BLaER1 treated with 17β-estradiol and CSF1 and Interleukin-3, amounts not matched to agents 10 nM and 100 nM (cell line): ENCODE measurements around the gene PAPLN.

Experiments
- H3K27ac ChIP-seq, 11 experiments: shearing (Covaris generic); formaldehyde crosslinking; 2 replicates each; pipeline ENCODE4 v1.8.1; 2022
- H3K27me3 ChIP-seq, 11 experiments: shearing (Covaris generic); formaldehyde crosslinking; 2 replicates each; pipeline ENCODE4 v1.8.1; 2022
- H3K36me3 ChIP-seq, 11 experiments: shearing (Covaris generic); formaldehyde crosslinking; 2 replicates each; pipeline ENCODE4 v1.8.1; 2022
- H3K4me1 ChIP-seq, 10 experiments: shearing (Covaris generic); formaldehyde crosslinking; 2 replicates each; pipeline ENCODE4 v1.8.1; 2022
- H3K4me2 ChIP-seq, 11 experiments: shearing (Covaris generic); formaldehyde crosslinking; 2 replicates each; pipeline ENCODE4 v1.8.1; 2022
- H3K4me3 ChIP-seq, 10 experiments: shearing (Covaris generic); formaldehyde crosslinking; 2 replicates each; pipeline ENCODE4 v1.8.1; 2022
- H3K9ac ChIP-seq, 11 experiments: shearing (Covaris generic); formaldehyde crosslinking; 2 replicates each; pipeline ENCODE4 v1.8.1; 2022
- H3K9me3 ChIP-seq, 11 experiments: shearing (Covaris generic); formaldehyde crosslinking; replicated peaks in 1 of 11; 2 replicates each; pipeline ENCODE4 v1.8.1; 2022
- H4K20me1 ChIP-seq, 11 experiments: shearing (Covaris generic); formaldehyde crosslinking; 2 replicates each; pipeline ENCODE4 v1.8.1; 2022
- Cebpa-rat ChIP-seq, 11 experiments: shearing (Covaris generic); IDR thresholded peaks; 2 replicates each; pipeline ENCODE4 v1.8.1; 2022

Gene PAPLN

GRCh38 chr14:73264080-73264884 lies 27.0 kb downstream of the PAPLN start:
- Histone ChIP-seq H3K4me2 (no peak overlapping the region), H3K4me1 (peaks cover 0 to under 1% (median 0%) of the 10 kb centered on the region in 10 experiments; a peak in 2 of 20 replicates), H3K27ac (no peak overlapping the region), H3K27me3 (no peaks in the 10 kb centered on the region), H3K4me3 (no peak overlapping the region), H4K20me1 (peaks cover 0 to 62% (median 0%) of the 10 kb centered on the region in 11 experiments; a peak in 5 of 22 replicates), H3K9me3 (no peaks in the 10 kb centered on the region), H3K9ac (no peak overlapping the region), H3K36me3 (peaks cover 0 to 6% (median 0%) of the 10 kb centered on the region in 11 experiments; a peak in 2 of 22 replicates)
- no peak for TF ChIP-seq Cebpa-rat (IDR thresholded peaks at IDR 0.05)

- no peaks in the 10 kb centered on the region for H3K9me3 ChIP-seq
- H3K36me3 ChIP-seq = peaks cover 0 to 6% (median 0%) of the 10 kb centered on the region in 11 experiments; a peak in 2 of 22 replicates
- peaks cover 0 to 70% (median 0%) of the 10 kb centered on the region in 11 experiments; a peak in 6 of 22 replicates for H4K20me1 ChIP-seq
- no peak for TF ChIP-seq Cebpa-rat (IDR thresholded peaks at IDR 0.05)
- H3K4me1 ChIP-seq = peaks cover 4 to 9% (median 7%) of the 10 kb centered on the region in 10 experiments
- no peak overlapping the region for H3K4me2 ChIP-seq
- H3K4me3 ChIP-seq = no peak overlapping the region
- H3K27ac ChIP-seq = no peak overlapping the region
- no peak overlapping the region for H3K9ac ChIP-seq
- no peaks in the 10 kb centered on the region for H3K27me3 ChIP-seq
These were observed 27.8 kb downstream of the PAPLN start for GRCh38 chr14:73264885-73265720.

GRCh38 chr14:73265721-73266046 lies 28.4 kb downstream of the PAPLN start:
- Histone ChIP-seq H3K27me3 (no peaks in the 10 kb centered on the region), H3K4me1 (peaks cover 9 to 15% (median 13%) of the 10 kb centered on the region in 10 experiments), H3K9me3 (no peaks in the 10 kb centered on the region), H3K9ac (no peak overlapping the region), H3K4me3 (no peak overlapping the region), H3K4me2 (no peak overlapping the region), H4K20me1 (peaks cover 0 to 76% (median 0%) of the 10 kb centered on the region in 11 experiments; a peak in 7 of 22 replicates), H3K36me3 (peaks cover 0 to 6% (median 0%) of the 10 kb centered on the region in 11 experiments; a peak in 2 of 22 replicates), H3K27ac (no peak overlapping the region)
- no peak for TF ChIP-seq Cebpa-rat (IDR thresholded peaks at IDR 0.05)

GRCh38 chr14:73266317-73266716 lies 29.0 kb downstream of the PAPLN start:
- no peak for TF ChIP-seq Cebpa-rat (IDR thresholded peaks at IDR 0.05)
- Histone ChIP-seq H3K27ac (no peak overlapping the region), H3K9me3 (no peaks in the 10 kb centered on the region), H3K4me1 (peaks cover 16 to 20% (median 19%) of the 10 kb centered on the region in 10 experiments), H3K4me3 (no peak overlapping the region), H3K4me2 (no peak overlapping the region), H3K9ac (no peak overlapping the region), H3K27me3 (no peaks in the 10 kb centered on the region), H3K36me3 (peaks cover 0 to 6% (median 0%) of the 10 kb centered on the region in 11 experiments; a peak in 2 of 22 replicates), H4K20me1 (peaks cover 0 to 83% (median 0%) of the 10 kb centered on the region in 11 experiments; a peak in 8 of 22 replicates)

GRCh38 chr14:73267474-73267873 lies 30.2 kb downstream of the PAPLN start:
- Histone ChIP-seq H4K20me1 (peaks cover 0 to 80% (median 0%) of the 10 kb centered on the region in 11 experiments; a peak in 8 of 22 replicates), H3K27me3 (no peaks in the 10 kb centered on the region), H3K36me3 (peaks cover 1 to 10% (median 4%) of the 10 kb centered on the region in 11 experiments; a peak in 13 of 22 replicates), H3K4me2 (no peak overlapping the region), H3K9me3 (no peaks in the 10 kb centered on the region), H3K9ac (no peak overlapping the region), H3K4me3 (no peak overlapping the region), H3K4me1 (peaks cover 18 to 31% (median 23%) of the 10 kb centered on the region in 10 experiments), H3K27ac (no peak overlapping the region)
- TF ChIP-seq Cebpa-rat (IDR thresholded peaks at IDR 0.05) = no peak

GRCh38 chr14:73269729-73270531 lies 32.6 kb downstream of the PAPLN start:
- peaks cover 18 to 39% (median 23%) of the 10 kb centered on the region in 10 experiments for H3K4me1 ChIP-seq
- H3K4me2 ChIP-seq = peak overlapping the region; percentile 80 to 94 (median 92)
- no peaks in the 10 kb centered on the region for H3K9me3 ChIP-seq
- H3K27ac ChIP-seq = peak overlapping the region in 9 of 11 experiments; percentile 4 to 69 (median 33); a peak in 11 of 22 replicates
- peak overlapping the region; percentile 40 to 63 (median 46) for H3K4me3 ChIP-seq
- peaks cover 0 to 87% (median 0%) of the 10 kb centered on the region in 11 experiments; a peak in 8 of 22 replicates for H4K20me1 ChIP-seq
- H3K9ac ChIP-seq = peak overlapping the region; percentile 5 to 68 (median 57); a peak in 21 of 22 replicates
- no peak for TF ChIP-seq Cebpa-rat (IDR thresholded peaks at IDR 0.05)
- no peaks in the 10 kb centered on the region for H3K27me3 ChIP-seq
- peaks cover 21 to 34% (median 26%) of the 10 kb centered on the region in 11 experiments for H3K36me3 ChIP-seq

GRCh38 chr14:73272393-73272792 lies 35.1 kb downstream of the PAPLN start:
- TF ChIP-seq Cebpa-rat (IDR thresholded peaks at IDR 0.05) = no peak
- peaks cover 18 to 39% (median 28%) of the 10 kb centered on the region in 10 experiments for H3K4me1 ChIP-seq
- peak overlapping the region in 2 of 11 experiments; percentile 80 to 85; a peak in 4 of 22 replicates for H3K4me2 ChIP-seq
- H3K9ac ChIP-seq = no peak overlapping the region
- H3K4me3 ChIP-seq = no peak overlapping the region
- H3K9me3 ChIP-seq = no peaks in the 10 kb centered on the region
- peaks cover 0 to 81% (median 0%) of the 10 kb centered on the region in 11 experiments; a peak in 7 of 22 replicates for H4K20me1 ChIP-seq
- H3K27ac ChIP-seq = no peak overlapping the region
- peaks cover 43 to 59% (median 51%) of the 10 kb centered on the region in 11 experiments for H3K36me3 ChIP-seq
- H3K27me3 ChIP-seq = no peaks in the 10 kb centered on the region

- H3K4me1 ChIP-seq = peaks cover 18 to 39% (median 28%) of the 10 kb centered on the region in 10 experiments
- no peak overlapping the region for H3K9ac ChIP-seq
- H3K4me2 ChIP-seq = no peak overlapping the region
- H3K9me3 ChIP-seq = no peaks in the 10 kb centered on the region
- no peak overlapping the region for H3K4me3 ChIP-seq
- peaks cover 54 to 70% (median 63%) of the 10 kb centered on the region in 11 experiments for H3K36me3 ChIP-seq
- no peak overlapping the region for H3K27ac ChIP-seq
- no peaks in the 10 kb centered on the region for H3K27me3 ChIP-seq
- TF ChIP-seq Cebpa-rat (IDR thresholded peaks at IDR 0.05) = no peak
- peaks cover 0 to 90% (median 0%) of the 10 kb centered on the region in 11 experiments; a peak in 7 of 22 replicates for H4K20me1 ChIP-seq
These were observed 36.5 kb downstream of the PAPLN start for GRCh38 chr14:73273799-73274198.
